HL-60 (cell line): ENCODE data around the gene PHKA1.
"Not testable (repeated sequence)": the region's sequence is repeated elsewhere in the genome, so short reads cannot be mapped to it uniquely, and the experiment has no call there.

Experiments used
- DNase-seq, 2 experiments: peaks; one replicate each; pipeline ENCODE4 v3.0.0-alpha.2; 2010 to 2020; ENCODE audit warnings: low read depth in 1 of 2, low spot score in 1 of 2
- H3K27ac ChIP-seq: fragments of 250-450 bp; sonication (Bioruptor Pico); replicated peaks from 2 replicates; pipeline ENCODE4 v1.5.1; 2020; ENCODE audit warnings: mild to moderate bottlenecking, moderate library complexity
- H3K27me3 ChIP-seq: fragments of 250-450 bp; sonication (Bioruptor Pico); 2 replicates; pipeline ENCODE4 v1.5.1; 2021; ENCODE audit warnings: mild to moderate bottlenecking, moderate library complexity; ENCODE audit not compliant: insufficient read depth, poor library complexity, severe bottlenecking
- H3K4me3 ChIP-seq: replicated peaks from 2 replicates; pipeline ENCODE4 v1.5.1; 2011; ENCODE audit warnings: mild to moderate bottlenecking, control low read depth, low read length; ENCODE audit not compliant: insufficient read depth
- CTCF ChIP-seq: IDR thresholded peaks from one replicate; pipeline ENCODE4 v1.5.1; 2011; ENCODE audit warnings: low read length, control low read depth, inconsistent platforms; ENCODE audit not compliant: insufficient read depth
- GABPA ChIP-seq: IDR thresholded peaks from 2 replicates; pipeline ENCODE4 v1.6.1; 2012; ENCODE audit warnings: low read depth
- POLR2AphosphoS5 ChIP-seq: IDR thresholded peaks from 2 replicates; pipeline ENCODE4 v1.6.1; 2012; ENCODE audit warnings: low read depth
- REST ChIP-seq: IDR thresholded peaks from 2 replicates; pipeline ENCODE4 v1.6.1; 2012; ENCODE audit warnings: low read depth; ENCODE audit not compliant: insufficient replicate concordance
- SPI1 ChIP-seq: IDR thresholded peaks from 2 replicates; pipeline ENCODE4 v1.6.1; 2012; ENCODE audit warnings: low read depth, mild to moderate bottlenecking, borderline replicate concordance

The PHKA1 gene

GRCh38 chrX:72566448-72566847 is 147.7 kb downstream of the PHKA1 start:
- Histone ChIP-seq H3K27ac (no peak overlapping the region), H3K27me3 (no peaks in the 10 kb centered on the region), H3K4me3 (no peak overlapping the region)
- TF ChIP-seq GABPA (no peak), REST (no peak), POLR2AphosphoS5 (no peak), CTCF (no peak), SPI1 (no peak)
- no peak for DNase-seq

- H3K27ac ChIP-seq, H3K27me3 ChIP-seq, H3K4me3 ChIP-seq, DNase-seq: not testable (repeated sequence)
Measured at GRCh38 chrX:72559655-72560054, 154.5 kb downstream of the PHKA1 start.

GRCh38 chrX:72554448-72555140 is 159.5 kb downstream of the PHKA1 start:
- H3K4me3 ChIP-seq: no peak overlapping the region
- no peak overlapping the region for H3K27ac ChIP-seq
- TF ChIP-seq SPI1 (no peak), CTCF (no peak), REST (no peak), POLR2AphosphoS5 (no peak), GABPA (no peak)
- DNase-seq: no peak
- no peaks in the 10 kb centered on the region for H3K27me3 ChIP-seq

- H3K27ac ChIP-seq, DNase-seq, H3K4me3 ChIP-seq, H3K27me3 ChIP-seq: not testable (repeated sequence)
Measured at GRCh38 chrX:72552443-72552842, 161.7 kb downstream of the PHKA1 start.

GRCh38 chrX:72545990-72546389 is 168.1 kb downstream of the PHKA1 start:
- H3K27ac ChIP-seq: no peak overlapping the region
- no peak for DNase-seq
- TF ChIP-seq SPI1 (no peak), REST (no peak), GABPA (no peak), POLR2AphosphoS5 (no peak), CTCF (no peak)
- H3K27me3 ChIP-seq: no peaks in the 10 kb centered on the region
- no peak overlapping the region for H3K4me3 ChIP-seq
